ENCODE results near the gene CAMK1. TPM values are rescaled to one million over a fixed set of nuclear protein-coding genes. Genes with fewer than 3 reads are reported as not detected.

Gene CAMK1
- total RNA-seq, 1 experiment from 2014 or later = 41.6 TPM

DNA sequence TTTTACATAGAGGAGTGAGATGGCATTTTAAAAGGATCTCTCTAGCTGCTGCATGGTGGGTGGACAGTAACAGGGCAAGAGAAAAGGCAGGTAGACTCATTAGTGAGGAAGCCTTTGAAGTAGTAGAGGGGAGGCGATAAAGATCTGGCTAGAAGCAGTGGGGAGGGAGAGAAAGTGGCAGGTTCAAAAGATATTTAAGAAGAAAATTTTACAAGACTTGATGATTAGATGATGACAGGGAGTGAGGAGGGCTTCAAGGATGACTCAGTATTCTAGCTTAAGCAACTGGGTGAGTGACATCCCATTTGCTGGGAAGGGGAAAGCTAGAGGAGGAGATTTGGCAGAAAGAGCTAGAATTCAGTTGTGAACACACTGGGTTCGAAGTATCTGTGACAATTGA is 42.0 kb downstream of the CAMK1 start:
- Histone ChIP-seq H3K9me2 (replicated peaks; ENCODE audit: insufficient read depth, low read length) (no peaks in the 10 kb centered on the region), H3K4me3 (ENCODE audit: low read length) (no peak overlapping the region), H3K9me3 (ENCODE audit: low read length) (no peaks in the 10 kb centered on the region), H4K20me1 (ENCODE audit: insufficient read depth, low read depth, low read length) (peaks cover 5% of the 10 kb centered on the region; the same call in 1 of the 2 replicates), H3K27ac (ENCODE audit: low read length) (no peak overlapping the region), H3K9ac (ENCODE audit: low read length) (no peak overlapping the region), H3K36me3 (ENCODE audit: insufficient read depth, low read length) (no peaks in the 10 kb centered on the region), H3K27me3 (ENCODE audit: low read length) (no peaks in the 10 kb centered on the region), H3K4me1 (ENCODE audit: low read length) (peaks cover 19% of the 10 kb centered on the region), H3K4me2 (ENCODE audit: low read depth, low read length, poor library complexity, severe bottlenecking) (no peak overlapping the region), H3K79me2 (ENCODE audit: low read length) (peaks cover 11% of the 10 kb centered on the region), H2AFZ (ENCODE audit: low read length) (no peak overlapping the region)
- DNase-seq = no peak

DNA sequence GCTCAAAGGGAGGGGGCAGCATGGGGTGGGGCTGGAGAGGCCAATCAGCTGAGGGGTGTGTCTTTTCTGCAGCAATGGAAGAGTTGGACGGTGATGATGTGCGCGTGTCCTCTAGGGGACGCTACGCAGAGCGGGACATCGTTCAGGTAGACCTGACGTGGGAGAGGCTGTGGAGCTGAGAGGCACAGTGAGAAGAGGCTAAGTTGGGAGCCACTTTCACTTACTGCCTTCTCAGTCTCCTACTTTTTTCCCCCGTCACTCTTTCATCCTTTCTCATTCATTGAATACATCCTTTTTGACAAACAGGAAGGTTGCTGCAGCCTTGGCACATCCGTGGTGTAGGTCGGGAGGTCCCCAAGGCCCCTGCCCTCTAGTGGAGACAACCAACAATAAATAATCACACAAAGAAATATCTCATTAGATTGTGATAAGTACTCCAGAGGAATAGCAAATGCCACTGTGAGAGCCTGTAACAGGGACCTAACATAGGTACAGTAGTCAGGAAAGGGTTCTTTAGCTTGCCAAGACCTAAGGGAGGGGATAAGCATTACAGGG is 42.6 kb downstream of the CAMK1 start:
- Histone ChIP-seq H3K79me2 (ENCODE audit: low read length) (peaks cover 5% of the 10 kb centered on the region), H3K9me2 (replicated peaks; ENCODE audit: insufficient read depth, low read length) (no peaks in the 10 kb centered on the region), H3K4me1 (ENCODE audit: low read length) (peaks cover 19% of the 10 kb centered on the region), H4K20me1 (ENCODE audit: insufficient read depth, low read depth, low read length) (no peaks in the 10 kb centered on the region), H3K27me3 (ENCODE audit: low read length) (no peaks in the 10 kb centered on the region), H3K9ac (ENCODE audit: low read length) (peak overlapping the region; percentile 40; the same call in 1 of the 2 replicates), H3K27ac (ENCODE audit: low read length) (no peak overlapping the region), H3K36me3 (ENCODE audit: insufficient read depth, low read length) (no peaks in the 10 kb centered on the region), H3K4me3 (ENCODE audit: low read length) (peak overlapping the region; percentile 50; the same call in 1 of the 2 replicates), H2AFZ (ENCODE audit: low read length) (peak overlapping the region; percentile 75; the same call in 1 of the 2 replicates), H3K4me2 (ENCODE audit: low read depth, low read length, poor library complexity, severe bottlenecking) (peak overlapping the region; percentile 47), H3K9me3 (ENCODE audit: low read length) (no peaks in the 10 kb centered on the region)
- peak; percentile 90 for DNase-seq

DNA sequence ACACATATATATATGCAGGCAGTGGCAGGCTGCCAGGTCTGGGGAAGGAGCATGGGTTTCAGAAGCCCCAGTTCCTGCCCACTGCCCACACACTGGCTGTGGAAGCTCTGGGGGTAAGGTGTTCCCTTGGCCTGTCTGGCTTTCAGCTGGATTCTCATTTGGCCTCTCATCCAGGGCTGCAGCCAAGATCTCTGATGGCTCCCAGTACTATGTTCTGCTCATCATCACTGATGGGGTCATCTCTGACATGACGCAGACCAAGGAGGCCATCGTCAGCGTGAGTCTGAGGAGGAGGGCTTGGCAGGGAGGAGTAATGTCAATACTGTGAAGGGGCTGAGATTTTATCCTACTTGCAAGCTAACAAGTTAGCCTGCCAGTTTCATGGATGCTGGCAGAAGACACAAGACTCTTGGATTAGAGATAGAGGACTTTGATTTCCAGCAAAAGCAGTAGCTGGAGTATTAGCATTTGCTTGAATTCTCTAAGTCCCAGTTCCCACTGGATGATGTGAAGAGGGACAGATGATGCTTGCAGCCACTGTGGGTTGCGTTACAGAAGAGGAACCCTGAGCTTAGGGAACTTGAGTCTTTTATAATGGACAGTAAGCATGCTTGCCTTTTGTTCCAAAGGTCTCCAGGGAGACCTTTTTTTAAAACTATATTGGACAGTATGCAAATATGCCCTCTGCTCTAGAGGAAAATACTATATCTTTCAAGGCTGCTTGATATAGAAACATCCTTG is 43.8 kb downstream of the CAMK1 start:
- H3K27ac ChIP-seq (ENCODE audit: low read length) = no peak overlapping the region
- H3K4me1 ChIP-seq (ENCODE audit: low read length) = peaks cover 31% of the 10 kb centered on the region
- H2AFZ ChIP-seq (ENCODE audit: low read length) = no peak overlapping the region
- no peaks in the 10 kb centered on the region for H3K27me3 ChIP-seq (ENCODE audit: low read length)
- H3K9ac ChIP-seq (ENCODE audit: low read length) = no peak overlapping the region
- H3K36me3 ChIP-seq (ENCODE audit: insufficient read depth, low read length) = no peaks in the 10 kb centered on the region
- H3K9me3 ChIP-seq (ENCODE audit: low read length) = no peaks in the 10 kb centered on the region
- H3K79me2 ChIP-seq (ENCODE audit: low read length) = no peaks in the 10 kb centered on the region
- no peaks in the 10 kb centered on the region for H4K20me1 ChIP-seq (ENCODE audit: insufficient read depth, low read depth, low read length)
- no peak overlapping the region for H3K4me2 ChIP-seq (ENCODE audit: low read depth, low read length, poor library complexity, severe bottlenecking)
- no peak overlapping the region for H3K4me3 ChIP-seq (ENCODE audit: low read length)
- no peak for DNase-seq
- no peaks in the 10 kb centered on the region for H3K9me2 ChIP-seq (replicated peaks; ENCODE audit: insufficient read depth, low read length)

DNA sequence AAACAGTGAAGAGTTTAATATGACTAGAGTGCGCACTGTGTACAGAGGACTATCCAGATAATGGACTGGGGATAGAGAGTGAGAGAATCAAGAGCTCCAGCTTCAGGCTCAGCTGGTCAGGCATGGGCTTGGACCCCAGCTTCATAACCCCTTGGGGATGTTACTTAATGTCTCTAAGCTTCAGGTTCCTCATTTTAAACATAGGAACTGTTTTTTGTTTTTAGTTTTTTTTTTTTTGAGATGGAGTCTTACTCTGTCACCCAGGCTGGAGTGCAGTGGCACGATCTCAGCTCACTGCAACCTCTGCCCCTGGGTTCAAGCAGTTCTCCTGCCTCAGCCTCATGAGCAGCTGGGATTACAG is 48.1 kb downstream of the CAMK1 start:
- Histone ChIP-seq H3K9me3 (ENCODE audit: low read length) (no peaks in the 10 kb centered on the region), H3K27me3 (ENCODE audit: low read length) (no peaks in the 10 kb centered on the region), H4K20me1 (ENCODE audit: insufficient read depth, low read depth, low read length) (no peaks in the 10 kb centered on the region), H3K4me3 (ENCODE audit: low read length) (peak overlapping the region; percentile 43; the same call in 1 of the 2 replicates), H3K9ac (ENCODE audit: low read length) (peak overlapping the region; percentile 24; the same call in 1 of the 2 replicates), H3K9me2 (replicated peaks; ENCODE audit: insufficient read depth, low read length) (no peaks in the 10 kb centered on the region), H3K27ac (ENCODE audit: low read length) (peak overlapping the region; percentile 55), H2AFZ (ENCODE audit: low read length) (no peak overlapping the region), H3K79me2 (ENCODE audit: low read length) (no peaks in the 10 kb centered on the region), H3K4me2 (ENCODE audit: low read depth, low read length, poor library complexity, severe bottlenecking) (peak overlapping the region; percentile 70), H3K36me3 (ENCODE audit: insufficient read depth, low read length) (no peaks in the 10 kb centered on the region), H3K4me1 (ENCODE audit: low read length) (peaks cover 29% of the 10 kb centered on the region)
- peak; percentile 70 for DNase-seq

DNA sequence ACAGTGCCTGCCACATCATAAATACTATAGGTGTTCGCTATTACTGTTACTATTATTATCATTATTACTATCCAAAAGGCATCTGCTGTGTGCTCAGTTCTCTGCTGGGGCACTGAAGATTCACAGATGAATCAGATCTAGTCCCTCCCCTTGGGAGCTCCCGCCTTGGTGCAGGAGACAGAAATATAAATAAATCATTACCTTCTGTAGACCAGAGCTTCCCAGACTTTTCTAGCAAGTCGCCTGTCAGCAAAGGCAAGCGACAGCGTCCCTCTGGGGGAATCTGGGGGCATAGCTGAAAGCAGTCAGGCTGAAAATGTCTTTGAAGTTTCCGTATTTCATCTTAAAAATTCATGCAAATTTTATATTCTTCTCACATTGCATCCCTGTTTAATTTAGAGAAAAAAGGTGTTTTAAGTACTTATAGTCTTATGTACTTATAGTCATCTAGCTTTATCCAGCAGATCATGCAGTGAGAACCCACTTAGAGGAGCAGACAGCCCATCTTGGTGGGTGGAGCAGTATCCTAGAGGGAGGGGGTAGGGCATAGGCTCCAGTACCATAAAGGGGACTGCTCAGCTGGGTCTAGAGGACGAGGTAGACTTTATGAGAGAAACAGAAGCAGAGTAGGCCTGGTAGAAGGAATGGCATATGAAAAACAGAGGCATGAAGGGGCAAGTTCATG is 48.6 kb downstream of the CAMK1 start:
- H3K9me2 ChIP-seq (replicated peaks; ENCODE audit: insufficient read depth, low read length) = no peaks in the 10 kb centered on the region
- peak overlapping the region; percentile 43 for H3K4me3 ChIP-seq (ENCODE audit: low read length)
- H3K79me2 ChIP-seq (ENCODE audit: low read length) = no peaks in the 10 kb centered on the region
- no peak overlapping the region; the same call in 1 of the 2 replicates for H2AFZ ChIP-seq (ENCODE audit: low read length)
- H3K4me1 ChIP-seq (ENCODE audit: low read length) = peaks cover 25% of the 10 kb centered on the region
- H3K27ac ChIP-seq (ENCODE audit: low read length) = peak overlapping the region; percentile 55
- no peaks in the 10 kb centered on the region for H3K9me3 ChIP-seq (ENCODE audit: low read length)
- H3K4me2 ChIP-seq (ENCODE audit: low read depth, low read length, poor library complexity, severe bottlenecking) = peak overlapping the region; percentile 70
- DNase-seq = peak; percentile 68
- H3K9ac ChIP-seq (ENCODE audit: low read length) = peak overlapping the region; percentile 24
- H4K20me1 ChIP-seq (ENCODE audit: insufficient read depth, low read depth, low read length) = no peaks in the 10 kb centered on the region
- no peaks in the 10 kb centered on the region for H3K36me3 ChIP-seq (ENCODE audit: insufficient read depth, low read length)
- no peaks in the 10 kb centered on the region for H3K27me3 ChIP-seq (ENCODE audit: low read length)

DNA sequence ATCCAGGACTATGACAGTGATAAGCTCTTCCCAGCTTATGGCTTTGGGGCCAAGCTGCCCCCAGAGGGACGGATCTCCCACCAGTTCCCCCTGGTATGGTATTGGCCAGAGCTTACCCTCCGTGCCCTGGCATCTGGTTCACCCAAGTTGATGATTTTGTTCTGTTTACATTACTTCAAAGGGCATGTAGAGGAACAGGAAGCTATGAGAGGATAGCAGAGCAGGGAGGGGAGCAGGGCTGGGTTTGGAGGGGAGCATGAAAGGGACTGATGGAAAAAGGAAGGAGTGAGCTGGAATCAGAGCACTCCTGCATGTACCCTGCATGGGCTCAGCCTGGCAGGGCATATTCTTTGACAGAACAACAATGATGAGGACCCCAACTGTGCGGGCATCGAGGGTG is 51.6 kb downstream of the CAMK1 start:
- no peak overlapping the region for H3K4me2 ChIP-seq (ENCODE audit: low read depth, low read length, poor library complexity, severe bottlenecking)
- H3K79me2 ChIP-seq (ENCODE audit: low read length) = no peaks in the 10 kb centered on the region
- H3K9me3 ChIP-seq (ENCODE audit: low read length) = no peaks in the 10 kb centered on the region
- no peak overlapping the region for H3K27ac ChIP-seq (ENCODE audit: low read length)
- H3K4me3 ChIP-seq (ENCODE audit: low read length) = no peak overlapping the region
- no peaks in the 10 kb centered on the region for H3K27me3 ChIP-seq (ENCODE audit: low read length)
- H3K9me2 ChIP-seq (replicated peaks; ENCODE audit: insufficient read depth, low read length) = no peaks in the 10 kb centered on the region
- no peak overlapping the region for H3K9ac ChIP-seq (ENCODE audit: low read length)
- H2AFZ ChIP-seq (ENCODE audit: low read length) = no peak overlapping the region
- peaks cover 25% of the 10 kb centered on the region for H3K4me1 ChIP-seq (ENCODE audit: low read length)
- no peaks in the 10 kb centered on the region for H3K36me3 ChIP-seq (ENCODE audit: insufficient read depth, low read length)
- DNase-seq = no peak
- H4K20me1 ChIP-seq (ENCODE audit: insufficient read depth, low read depth, low read length) = no peaks in the 10 kb centered on the region

DNA sequence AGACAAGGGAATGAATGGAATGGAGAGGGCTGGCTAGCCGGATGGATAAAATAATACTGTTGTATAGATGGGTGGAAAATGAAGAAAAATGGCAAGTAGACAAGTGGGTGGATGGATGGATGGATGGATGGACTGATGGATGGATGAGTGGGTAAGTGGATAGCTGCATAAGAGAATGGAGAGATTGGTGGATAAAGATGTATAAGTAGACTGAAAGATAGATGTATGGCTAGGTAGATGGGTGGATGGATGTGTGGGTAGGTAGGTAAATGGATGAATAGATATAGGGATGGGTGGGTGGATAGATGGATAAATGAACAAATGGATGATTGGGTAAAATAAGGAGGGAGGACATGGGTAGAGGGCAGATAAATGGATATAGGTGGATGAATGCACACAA is 52.2 kb downstream of the CAMK1 start:
- Histone ChIP-seq H3K36me3 (ENCODE audit: insufficient read depth, low read length) (no peaks in the 10 kb centered on the region), H3K9ac (ENCODE audit: low read length) (no peak overlapping the region), H3K4me1 (ENCODE audit: low read length) (peaks cover 25% of the 10 kb centered on the region), H3K9me3 (ENCODE audit: low read length) (no peaks in the 10 kb centered on the region), H2AFZ (ENCODE audit: low read length) (no peak overlapping the region), H3K27ac (ENCODE audit: low read length) (no peak overlapping the region), H3K79me2 (ENCODE audit: low read length) (no peaks in the 10 kb centered on the region), H4K20me1 (ENCODE audit: insufficient read depth, low read depth, low read length) (no peaks in the 10 kb centered on the region), H3K27me3 (ENCODE audit: low read length) (no peaks in the 10 kb centered on the region), H3K4me2 (ENCODE audit: low read depth, low read length, poor library complexity, severe bottlenecking) (no peak overlapping the region), H3K9me2 (replicated peaks; ENCODE audit: insufficient read depth, low read length) (no peaks in the 10 kb centered on the region), H3K4me3 (ENCODE audit: low read length) (no peak overlapping the region)
- DNase-seq = no peak

DNA sequence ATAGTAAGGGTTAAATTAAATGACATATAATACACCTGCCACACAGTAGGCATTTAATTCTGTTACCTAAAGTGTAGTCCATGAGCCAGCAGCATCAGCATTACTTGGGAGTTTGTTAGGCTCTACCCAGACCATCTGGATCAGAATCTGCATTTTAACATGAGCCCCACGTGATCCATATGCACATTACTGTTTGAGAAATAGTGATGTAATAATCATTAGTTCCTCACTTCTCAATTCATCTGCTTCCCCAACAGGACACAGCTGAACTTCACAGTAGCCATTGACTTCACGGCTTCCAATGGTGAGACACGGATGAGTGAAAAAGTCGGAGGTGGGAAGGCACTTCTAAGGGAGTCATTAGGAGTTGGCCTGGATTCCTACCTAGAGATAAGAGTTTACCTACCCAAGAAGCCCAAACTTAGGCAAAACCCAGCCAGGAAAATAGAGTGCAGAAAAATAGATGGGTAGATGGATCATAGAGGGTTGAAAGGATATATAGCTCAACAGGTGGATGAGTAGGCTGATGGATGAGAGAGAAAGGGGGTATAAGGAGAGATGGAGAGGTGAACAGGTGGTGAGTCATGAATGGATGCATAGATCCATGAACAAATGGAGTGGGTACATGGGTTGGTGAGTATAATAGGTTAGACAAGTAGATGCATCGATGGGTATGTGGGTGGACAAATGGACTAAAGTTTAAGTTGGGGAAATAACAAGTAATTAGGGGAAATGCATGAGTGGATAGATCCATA is 52.8 kb downstream of the CAMK1 start:
- no peak overlapping the region for H3K4me3 ChIP-seq (ENCODE audit: low read length)
- H3K27me3 ChIP-seq (ENCODE audit: low read length) = no peaks in the 10 kb centered on the region
- H3K9ac ChIP-seq (ENCODE audit: low read length) = no peak overlapping the region
- DNase-seq = no peak
- H3K9me2 ChIP-seq (replicated peaks; ENCODE audit: insufficient read depth, low read length) = no peaks in the 10 kb centered on the region
- no peak overlapping the region for H2AFZ ChIP-seq (ENCODE audit: low read length)
- H3K4me2 ChIP-seq (ENCODE audit: low read depth, low read length, poor library complexity, severe bottlenecking) = no peak overlapping the region
- no peak overlapping the region for H3K27ac ChIP-seq (ENCODE audit: low read length)
- H3K36me3 ChIP-seq (ENCODE audit: insufficient read depth, low read length) = no peaks in the 10 kb centered on the region
- peaks cover 20% of the 10 kb centered on the region for H3K4me1 ChIP-seq (ENCODE audit: low read length)
- no peaks in the 10 kb centered on the region for H3K9me3 ChIP-seq (ENCODE audit: low read length)
- no peaks in the 10 kb centered on the region for H3K79me2 ChIP-seq (ENCODE audit: low read length)
- no peaks in the 10 kb centered on the region for H4K20me1 ChIP-seq (ENCODE audit: insufficient read depth, low read depth, low read length)
